Neural cell (in vitro differentiated cells): ENCODE results near the gene GLRA1.

Experiments used
- CTCF ChIP-seq: fragments of 450-650 bp; IDR thresholded peaks from 2 replicates; pipeline ENCODE4 v1.5.1; 2014; ENCODE audit warnings: antibody characterized with exemption, mild to moderate bottlenecking, moderate library complexity; ENCODE audit not compliant: poor library complexity, severe bottlenecking
- EP300 ChIP-seq: fragments of 450-650 bp; conservative IDR thresholded peaks from 2 replicates; pipeline ENCODE4 v1.6.1; 2014; ENCODE audit warnings: antibody characterized with exemption, mild to moderate bottlenecking, moderate library complexity; ENCODE audit not compliant: poor library complexity, severe bottlenecking
- EZH2 ChIP-seq: fragments of 200-600, 300-800 bp; shearing (Covaris generic), sonication (generic); IDR thresholded peaks from 2 replicates; pipeline ENCODE4 v1.6.1; 2014; ENCODE audit warnings: antibody characterized with exemption, low read length, borderline replicate concordance, mild to moderate bottlenecking; ENCODE audit not compliant: insufficient read depth, poor library complexity, severe bottlenecking
- POLR2AphosphoS5 ChIP-seq: IDR thresholded peaks from 2 replicates; pipeline ENCODE4 v1.6.1; 2012
- RAD21 ChIP-seq: fragments of 450-650 bp; conservative IDR thresholded peaks from 2 replicates; pipeline ENCODE4 v1.6.1; 2014; ENCODE audit warnings: antibody characterized with exemption, mild to moderate bottlenecking, moderate library complexity
- SMC3 ChIP-seq: fragments of 450-650 bp; conservative IDR thresholded peaks from 2 replicates; pipeline ENCODE4 v1.6.1; 2014; ENCODE audit warnings: antibody characterized with exemption, mild to moderate bottlenecking, moderate library complexity; ENCODE audit not compliant: poor library complexity

GRCh38 chr5:151925340-151925739 lies 689 bp upstream of the GLRA1 start:
- TF ChIP-seq EP300 (no peak), CTCF (no peak), SMC3 (no peak), RAD21 (no peak), POLR2AphosphoS5 (no peak), EZH2 (no peak)
